ENCODE data around the gene FBXL12. TPM values are rescaled to one million over a fixed set of nuclear protein-coding genes. Genes with fewer than 3 reads are reported as not detected.

FBXL12 gene, protein sequence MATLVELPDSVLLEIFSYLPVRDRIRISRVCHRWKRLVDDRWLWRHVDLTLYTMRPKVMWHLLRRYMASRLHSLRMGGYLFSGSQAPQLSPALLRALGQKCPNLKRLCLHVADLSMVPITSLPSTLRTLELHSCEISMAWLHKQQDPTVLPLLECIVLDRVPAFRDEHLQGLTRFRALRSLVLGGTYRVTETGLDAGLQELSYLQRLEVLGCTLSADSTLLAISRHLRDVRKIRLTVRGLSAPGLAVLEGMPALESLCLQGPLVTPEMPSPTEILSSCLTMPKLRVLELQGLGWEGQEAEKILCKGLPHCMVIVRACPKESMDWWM
- 10 to 100 TPM; 10.2 to 25.7 (median 19.3) TPM for polyA plus RNA-seq

DNA sequence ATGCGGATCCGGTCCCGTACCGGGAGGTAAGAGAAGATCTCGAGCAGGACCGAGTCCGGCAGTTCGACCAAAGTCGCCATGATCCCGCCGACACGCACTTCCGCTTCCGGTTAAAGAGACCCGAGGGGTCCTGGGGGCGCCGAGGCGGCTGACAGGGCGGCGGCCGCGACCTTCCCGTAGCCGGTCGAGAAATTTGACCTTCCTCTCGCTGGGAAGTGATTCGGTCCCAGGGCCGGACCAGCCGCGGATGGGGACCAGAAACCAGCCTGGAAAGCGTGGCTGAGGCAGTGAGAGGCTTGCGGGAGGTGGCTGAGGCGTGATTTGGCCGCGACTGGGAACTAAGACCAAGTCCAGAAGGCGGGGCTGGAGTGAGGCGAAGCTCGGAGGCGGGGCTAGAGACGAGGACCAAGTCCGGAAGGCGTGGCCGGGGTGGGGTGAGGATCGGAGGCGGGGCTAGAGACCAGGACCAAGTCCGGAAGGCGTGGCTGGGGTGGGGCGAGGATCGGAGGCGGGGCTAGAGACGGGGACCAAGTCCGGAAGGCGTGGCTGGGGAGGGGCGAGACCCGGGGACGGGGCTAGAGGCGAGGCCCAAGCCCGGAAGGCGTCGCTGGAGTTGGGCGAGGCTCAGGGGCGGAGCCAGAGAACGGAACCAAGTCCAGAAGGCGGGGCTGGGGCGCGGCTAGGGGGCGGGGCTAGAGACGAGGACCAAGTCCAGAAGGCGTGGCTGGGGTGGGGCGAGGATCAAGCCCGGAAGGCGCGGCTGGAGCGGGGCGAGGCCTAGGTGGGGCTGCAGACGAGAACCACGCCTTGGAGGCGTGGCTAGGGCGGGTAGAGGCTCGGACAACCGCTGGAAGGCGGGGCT lies at the start of gene FBXL12:
FBXL12 (minus strand) TSS at position 346 of the 862 bp plus-strand sequence; CDS start at position 80, 266 bp downstream.
- H3K27ac ChIP-seq (ENCODE audit: low read depth, low read length) = peak within 1 kb of the TSS; percentile 90
- WGBS, 3 donors = 0 to 1% (median 1%) methylated on average over 77 to 82 of the region's 82 CpGs

DNA sequence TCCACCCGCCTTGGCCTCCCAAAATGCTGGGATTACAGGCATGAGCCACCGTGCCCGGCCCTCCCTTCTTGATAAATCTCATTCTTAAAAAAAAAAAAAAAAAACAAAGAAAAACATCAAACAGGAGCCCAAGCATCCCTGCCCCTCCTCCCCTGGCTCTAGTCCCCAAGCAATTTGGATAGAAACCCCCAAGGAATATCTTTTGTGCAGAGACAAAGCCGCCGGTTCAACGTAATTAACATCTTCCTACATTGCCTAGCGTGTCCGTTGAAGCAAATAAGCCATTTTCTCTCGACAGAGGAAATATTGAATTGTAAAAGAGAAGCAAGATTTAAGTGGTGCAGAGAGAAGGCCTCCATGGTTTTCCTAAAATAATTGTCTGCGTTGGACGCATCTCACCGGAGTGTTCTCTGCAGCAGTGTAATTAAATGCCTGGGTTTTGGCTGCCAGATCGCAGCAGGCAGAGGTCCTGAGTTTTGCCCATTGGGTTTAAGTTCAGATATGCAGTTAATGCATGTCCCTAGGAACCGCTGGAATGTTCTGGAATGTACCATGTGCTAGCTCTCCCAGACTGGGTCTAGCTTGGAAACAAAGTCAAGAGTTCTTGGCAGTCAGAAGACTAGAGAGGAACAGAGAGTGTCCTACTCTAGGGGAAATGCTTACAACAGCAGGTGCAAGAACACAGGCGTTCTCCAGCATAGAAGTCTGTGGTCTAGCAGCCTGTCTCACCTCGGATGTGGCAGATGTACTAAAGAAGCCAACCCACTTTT lies 47.0 kb upstream of the FBXL12 start:
- 55 to 76% (median 65%) methylated on average over 16 of the region's 16 CpGs for WGBS, 3 donors
- H3K27ac ChIP-seq (ENCODE audit: low read depth, low read length) = no peak overlapping the region

DNA sequence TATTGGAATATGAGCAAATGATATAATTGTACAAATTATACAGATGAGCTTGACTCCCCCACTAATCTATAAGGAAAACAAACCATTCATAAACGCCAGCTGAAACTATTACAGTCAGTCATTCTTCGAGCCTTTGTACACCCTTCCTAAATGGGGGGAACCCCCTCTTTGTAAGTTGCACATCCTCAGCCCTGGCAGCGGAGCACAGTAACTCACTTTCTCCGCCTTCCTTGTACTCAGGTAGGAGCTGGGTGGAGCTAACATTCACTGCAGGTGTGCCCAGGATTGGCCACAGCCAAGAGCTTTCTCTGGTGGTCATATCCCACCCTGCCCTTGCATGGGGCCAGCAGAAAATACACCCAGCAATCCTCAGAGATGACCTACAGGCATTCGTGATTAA lies 44.9 kb upstream of the FBXL12 start:
- 72 to 87% (median 86%) methylated on average over 5 of the region's 5 CpGs for WGBS, 3 donors
- H3K27ac ChIP-seq (ENCODE audit: low read depth, low read length) = no peak overlapping the region

DNA sequence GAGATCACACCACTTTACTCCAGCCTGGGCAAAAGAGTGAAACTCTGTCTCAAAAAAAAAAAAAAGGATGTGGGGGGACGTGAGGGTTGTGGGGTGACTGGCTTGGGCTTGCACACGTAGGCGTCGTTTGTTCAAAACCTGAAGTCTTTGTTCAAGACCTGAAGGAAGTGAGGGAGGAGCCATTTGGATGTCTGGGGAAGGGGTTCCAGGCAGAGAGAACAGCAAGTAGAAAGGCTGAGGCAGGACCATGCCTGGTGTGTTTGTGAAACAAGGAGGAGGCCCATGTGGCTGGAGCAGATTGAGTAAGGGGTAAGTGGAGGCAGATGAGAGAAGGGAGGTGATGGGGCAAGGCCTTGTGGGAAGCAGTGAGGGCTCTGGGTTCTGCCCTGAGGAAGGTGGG lies 44.1 kb upstream of the FBXL12 start:
- H3K27ac ChIP-seq (ENCODE audit: low read depth, low read length) = no peak overlapping the region
- 61 to 82% (median 77%) methylated on average over 4 of the region's 4 CpGs for WGBS, 3 donors

DNA sequence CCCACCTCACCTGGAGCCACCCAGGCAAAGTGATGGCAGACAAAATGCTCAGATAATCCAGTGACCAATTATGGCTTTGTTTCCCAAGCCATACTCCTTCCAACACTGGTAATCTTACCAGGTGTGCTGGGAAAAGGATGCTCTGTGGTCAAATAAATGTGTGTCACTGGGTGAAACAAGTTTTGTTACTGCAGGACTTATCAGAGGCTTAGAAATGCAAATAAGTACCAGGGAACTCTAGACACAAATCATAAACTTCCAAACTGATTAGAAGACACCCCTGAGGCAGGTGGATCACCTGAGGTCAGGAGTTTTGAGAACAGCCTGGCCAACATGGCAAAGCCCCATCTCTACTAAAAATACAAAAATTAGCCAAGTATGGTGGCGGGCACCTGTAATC lies 42.6 kb upstream of the FBXL12 start:
- 95 to 100% (median 97%) methylated on average over 1 of the region's 1 CpG for WGBS, 3 donors
- no peak overlapping the region for H3K27ac ChIP-seq (ENCODE audit: low read depth, low read length)

DNA sequence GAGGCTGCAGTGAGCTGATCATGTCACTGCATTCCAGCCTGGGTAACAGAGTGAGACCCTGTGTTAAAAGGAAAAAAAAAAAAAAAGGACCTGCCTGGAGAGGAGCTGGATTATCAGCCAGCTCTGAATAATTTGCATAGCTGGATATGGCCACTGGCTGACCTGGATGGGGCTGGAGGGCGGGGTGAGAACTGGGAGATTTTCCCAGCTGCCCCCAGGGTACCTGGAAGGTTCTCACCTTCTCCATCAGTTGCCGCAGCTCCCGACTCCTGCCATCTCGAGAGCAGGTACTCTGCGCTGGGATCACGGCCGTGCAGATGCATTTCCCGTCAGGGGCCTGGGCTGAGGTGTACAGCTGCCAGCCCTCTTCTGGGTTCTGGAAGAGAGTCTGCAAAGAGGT lies 41.5 kb upstream of the FBXL12 start:
- no peak overlapping the region for H3K27ac ChIP-seq (ENCODE audit: low read depth, low read length)
- 84 to 91% (median 87%) methylated on average over 8 of the region's 8 CpGs for WGBS, 3 donors

DNA sequence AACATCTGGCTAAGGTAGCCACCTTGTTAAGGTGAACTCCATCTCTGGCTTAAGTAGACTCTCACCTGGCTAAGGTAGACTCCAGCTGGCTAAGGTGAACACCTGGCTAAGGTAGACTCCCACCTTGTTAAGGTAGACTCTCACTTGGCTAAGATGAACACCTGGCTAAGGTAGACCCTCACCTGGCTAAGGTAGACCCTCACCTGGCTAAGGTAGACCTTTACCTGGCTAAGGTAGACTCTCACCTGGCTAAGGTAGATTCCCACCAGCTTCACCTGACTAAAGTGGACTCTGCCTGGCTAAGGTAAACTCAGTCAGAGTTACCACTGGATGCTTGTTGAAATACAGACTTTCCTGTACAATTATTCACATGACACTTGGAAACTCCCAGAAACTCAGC lies 39.9 kb upstream of the FBXL12 start:
- no peak overlapping the region for H3K27ac ChIP-seq (ENCODE audit: low read depth, low read length)

DNA sequence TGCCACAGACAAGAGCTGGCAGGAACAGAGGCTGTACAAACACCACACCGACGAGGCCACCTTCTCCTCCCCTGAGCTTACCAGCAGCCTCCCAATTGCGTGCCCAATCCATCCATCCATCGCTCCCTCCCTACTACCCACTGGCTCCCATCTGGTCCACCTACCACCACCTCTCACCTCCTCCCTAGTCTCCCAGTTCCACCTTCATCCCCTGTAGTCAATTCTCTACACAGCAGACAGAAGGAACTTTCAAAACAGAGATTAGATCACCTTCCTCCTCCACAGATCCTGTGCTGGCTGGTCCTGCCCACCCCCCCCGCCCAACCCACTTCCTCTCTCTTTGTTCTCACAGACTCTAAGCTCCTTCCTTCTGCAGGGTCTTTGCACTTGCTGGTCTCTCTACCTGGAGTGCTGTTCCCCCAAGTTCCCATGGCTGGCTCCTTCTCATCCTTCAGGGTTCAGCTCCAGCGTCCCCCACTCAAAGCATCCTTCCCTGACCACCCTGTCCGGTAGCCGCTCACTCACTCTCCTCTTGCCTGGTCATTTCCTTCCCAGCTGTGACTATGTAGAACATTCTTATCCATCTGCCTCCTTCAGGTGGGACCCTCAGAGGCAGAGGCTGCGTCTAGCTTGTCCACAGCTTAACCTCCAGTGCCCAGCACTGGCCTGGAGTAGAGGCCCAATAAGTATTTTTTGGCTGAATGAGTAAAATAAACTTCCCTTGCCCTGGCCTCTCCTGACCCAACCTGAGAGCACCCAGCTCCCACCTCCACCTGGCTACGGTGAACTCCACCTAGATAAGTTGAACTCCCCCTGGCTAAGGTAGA lies 39.3 kb upstream of the FBXL12 start:
- no peak overlapping the region for H3K27ac ChIP-seq (ENCODE audit: low read depth, low read length)
- 65 to 80% (median 70%) methylated on average over 10 of the region's 10 CpGs for WGBS, 3 donors

DNA sequence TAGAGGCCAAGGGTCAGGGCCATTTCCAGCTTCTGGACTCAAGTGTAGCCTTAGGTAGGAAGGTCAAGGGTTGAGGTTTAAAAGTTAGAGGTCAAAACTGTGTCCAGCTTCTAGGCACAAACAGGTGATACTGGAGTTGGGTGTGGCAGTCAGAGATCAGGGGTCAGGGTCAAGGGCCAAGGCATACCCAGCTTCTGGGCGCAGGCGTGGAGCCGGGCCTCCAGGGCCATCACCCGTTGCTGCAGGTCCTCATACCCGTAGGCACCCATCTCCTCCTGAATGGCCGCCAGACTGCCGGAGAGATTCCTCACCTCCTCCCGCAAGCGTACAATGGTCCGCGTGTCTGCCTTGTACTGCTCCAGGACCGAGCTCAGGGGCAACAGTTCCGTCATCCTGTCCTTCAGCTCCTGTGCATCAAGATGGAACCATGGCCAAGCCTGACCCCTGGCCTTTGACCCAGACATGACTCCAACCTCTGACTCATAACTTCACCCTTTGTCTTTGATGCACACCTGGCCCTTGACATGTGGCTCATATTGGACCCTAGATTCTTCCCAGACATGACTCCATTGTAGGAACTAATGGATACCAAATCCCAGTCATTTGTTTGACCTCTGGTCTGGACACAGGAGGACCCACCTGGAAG lies 38.3 kb upstream of the FBXL12 start:
- WGBS, 3 donors = 92 to 96% (median 95%) methylated on average over 13 of the region's 13 CpGs
- no peak overlapping the region for H3K27ac ChIP-seq (ENCODE audit: low read depth, low read length)

DNA sequence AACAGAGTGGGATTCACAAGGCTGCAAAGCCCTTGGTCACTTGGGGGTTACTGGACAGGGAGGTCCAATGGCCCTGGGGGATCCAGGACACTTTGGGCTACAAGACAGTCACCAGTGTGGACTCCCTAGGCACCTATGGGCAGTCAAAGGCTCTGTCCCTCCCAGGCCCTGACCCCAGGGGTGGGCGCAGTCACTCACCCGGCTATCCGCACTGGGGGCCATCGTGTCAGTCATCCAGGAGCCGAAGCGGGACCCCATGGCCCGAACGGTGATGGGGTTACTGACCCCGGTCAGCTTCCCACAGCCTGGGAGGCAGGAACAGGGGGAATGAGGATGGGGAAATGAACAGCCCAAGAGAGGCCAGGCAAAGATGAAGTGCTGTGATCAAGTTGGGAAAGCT lies 37.7 kb upstream of the FBXL12 start:
- no peak overlapping the region for H3K27ac ChIP-seq (ENCODE audit: low read depth, low read length)
- WGBS, 3 donors = 97 to 98% (median 98%) methylated on average over 9 of the region's 9 CpGs

DNA sequence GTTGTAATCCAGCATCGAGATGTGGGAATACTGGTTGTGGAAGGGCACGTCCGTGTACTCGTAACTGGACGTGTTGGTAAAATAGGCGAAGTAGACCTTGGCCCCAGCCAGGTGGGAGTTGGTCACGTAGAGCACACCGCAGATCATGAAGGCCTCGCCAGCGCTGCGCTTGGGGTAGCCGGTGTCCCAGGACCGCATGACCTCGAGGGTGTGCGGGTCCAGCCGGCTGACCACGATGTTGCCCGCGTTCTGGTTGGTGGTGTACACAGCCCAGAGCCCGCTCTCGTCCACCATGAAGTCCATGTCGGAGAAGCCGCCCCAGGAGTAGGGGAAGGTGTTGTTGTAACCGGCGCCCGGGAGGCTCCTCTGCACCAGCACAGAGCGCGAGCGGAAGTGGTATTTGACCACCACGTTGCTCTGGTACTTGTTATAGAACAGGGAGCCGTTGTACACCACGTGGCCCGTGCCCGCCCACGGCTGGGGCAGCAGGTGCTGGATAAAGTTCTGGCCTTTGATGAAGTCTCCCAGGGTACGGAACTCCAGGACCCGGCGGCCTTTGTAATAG lies 35.5 kb upstream of the FBXL12 start:
- H3K27ac ChIP-seq (ENCODE audit: low read depth, low read length) = no peak overlapping the region
- 97 to 98% (median 98%) methylated on average over 38 of the region's 38 CpGs for WGBS, 3 donors

DNA sequence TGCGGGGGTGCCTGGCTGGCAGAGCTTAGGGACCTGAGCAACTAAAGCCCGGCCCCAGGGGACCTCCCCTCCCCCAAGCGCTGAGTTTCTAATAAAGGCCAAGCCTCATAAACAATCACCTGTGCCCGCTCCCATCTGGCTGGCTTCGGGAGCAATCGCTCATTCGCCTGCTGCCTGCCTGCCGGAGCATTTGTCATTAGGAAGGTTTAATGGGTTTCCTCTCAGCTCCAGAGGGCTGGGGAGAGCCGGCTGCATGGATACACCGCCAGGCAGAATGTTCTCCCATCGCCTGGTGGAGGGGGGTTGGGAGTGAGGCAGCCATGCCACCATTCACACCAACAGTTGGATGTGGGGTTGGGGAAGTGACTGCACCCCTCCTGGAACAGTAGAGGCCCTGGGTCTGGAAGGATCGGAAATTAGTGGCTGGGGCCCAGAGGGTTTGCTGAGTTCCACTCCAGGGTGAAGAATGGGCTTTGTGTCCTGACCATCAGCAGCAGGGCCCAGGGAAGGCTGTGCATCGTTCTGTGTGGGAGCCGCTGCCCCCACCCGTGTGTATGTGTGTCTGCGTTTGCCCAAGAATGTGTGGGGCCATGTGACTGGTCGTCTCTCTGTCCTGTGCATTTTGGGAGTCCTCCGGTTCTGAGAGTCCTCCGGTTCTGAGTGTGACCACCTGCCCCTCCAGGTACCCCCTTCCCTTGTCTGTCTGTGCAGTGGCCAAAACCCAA lies 31.5 kb upstream of the FBXL12 start:
- no peak overlapping the region for H3K27ac ChIP-seq (ENCODE audit: low read depth, low read length)
- WGBS, 3 donors = 64 to 78% (median 75%) methylated on average over 19 of the region's 19 CpGs

DNA sequence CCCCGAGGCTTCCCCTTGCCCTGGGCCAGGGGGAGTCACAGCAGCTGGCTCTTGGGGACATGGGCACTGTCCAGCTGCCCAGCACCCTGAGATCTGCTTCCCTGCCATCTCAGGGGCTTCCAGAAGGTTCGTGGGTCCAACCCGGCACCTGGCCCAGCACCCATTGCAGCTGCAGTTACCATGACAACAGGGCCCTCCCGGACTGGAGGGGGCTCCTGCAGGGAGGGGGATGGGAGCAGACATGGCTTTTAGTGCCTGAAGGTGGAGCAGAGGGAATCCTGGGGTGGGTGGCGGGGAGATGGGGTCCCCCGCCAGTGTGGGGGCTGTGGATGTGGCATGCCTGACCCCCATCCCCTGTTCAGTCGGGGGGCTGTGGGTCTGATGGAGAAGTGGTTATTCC lies 30.9 kb upstream of the FBXL12 start:
- WGBS, 3 donors = 69 to 86% (median 80%) methylated on average over 7 of the region's 7 CpGs
- H3K27ac ChIP-seq (ENCODE audit: low read depth, low read length) = no peak overlapping the region

DNA sequence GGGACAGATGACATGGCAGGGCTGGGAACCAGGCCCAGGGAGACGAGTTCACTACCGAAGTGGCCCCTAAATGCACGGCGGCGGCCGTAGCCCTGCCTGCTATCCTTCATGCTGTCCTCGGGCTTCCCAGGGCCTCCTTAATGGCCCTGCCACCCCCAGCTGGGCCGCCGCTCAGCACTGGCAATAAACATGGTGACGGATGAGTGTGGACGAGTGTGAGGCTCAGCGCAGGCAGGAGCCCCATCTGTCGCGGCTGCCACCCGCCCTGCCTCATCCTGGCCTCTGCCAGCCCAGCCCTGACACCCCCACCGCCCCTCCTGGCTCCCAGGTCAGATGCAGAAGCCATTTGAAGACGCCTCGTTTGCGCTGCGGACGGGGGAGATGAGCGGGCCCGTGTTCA lies 29.9 kb upstream of the FBXL12 start:
- WGBS, 3 donors = 84 to 89% (median 87%) methylated on average over 23 of the region's 23 CpGs
- H3K27ac ChIP-seq (ENCODE audit: low read depth, low read length) = no peak overlapping the region

DNA sequence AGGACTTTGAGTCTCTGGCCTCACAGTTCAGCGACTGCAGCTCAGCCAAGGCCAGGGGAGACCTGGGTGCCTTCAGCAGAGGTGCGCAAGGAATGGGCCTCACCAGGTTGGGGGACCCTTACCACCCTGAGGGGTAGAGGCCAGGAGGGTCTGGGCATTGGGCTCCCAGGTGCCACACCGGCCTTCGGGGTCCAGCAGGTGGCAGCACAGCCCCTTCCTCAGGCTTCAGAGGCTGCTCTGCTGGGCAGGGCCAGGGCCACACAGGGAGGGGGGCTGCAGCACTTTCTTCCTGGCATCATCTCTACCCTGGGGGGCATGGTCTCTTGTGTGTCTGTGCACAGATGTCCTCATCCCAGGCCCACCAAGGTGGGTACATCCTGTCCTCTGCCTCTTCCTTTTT lies 29.2 kb upstream of the FBXL12 start:
- H3K27ac ChIP-seq (ENCODE audit: low read depth, low read length) = no peak overlapping the region
- 58 to 92% (median 77%) methylated on average over 4 of the region's 4 CpGs for WGBS, 3 donors

DNA sequence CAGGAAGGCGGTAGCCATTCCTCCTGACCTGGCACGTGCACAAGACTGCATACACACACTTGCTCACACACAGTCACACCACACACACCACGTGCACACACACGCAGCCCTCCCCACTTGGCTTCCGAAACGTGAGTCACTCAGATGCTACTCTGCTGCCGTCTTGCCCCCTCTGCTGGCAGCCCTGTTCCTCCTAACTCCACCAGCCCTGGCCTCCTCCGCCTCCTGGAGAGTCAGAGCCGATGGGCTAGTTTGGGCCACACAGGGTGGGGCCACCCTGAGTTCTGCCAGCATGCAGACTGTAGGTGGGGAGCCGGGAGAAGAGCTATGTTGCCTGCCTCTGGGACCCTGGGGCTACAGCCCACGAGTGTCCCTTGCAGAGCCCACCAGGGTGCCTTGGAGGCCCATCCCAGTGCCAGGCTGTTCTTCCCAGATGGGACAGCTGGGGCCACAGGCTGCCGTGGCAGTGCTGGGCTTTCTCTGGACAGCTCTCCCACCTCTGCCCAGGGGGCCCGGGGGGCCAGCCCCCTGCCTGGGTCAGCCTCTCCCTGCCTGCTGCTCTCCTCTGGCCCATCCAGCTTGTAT lies 28.3 kb upstream of the FBXL12 start:
- WGBS, 3 donors = 55 to 67% (median 63%) methylated on average over 13 of the region's 13 CpGs
- no peak overlapping the region for H3K27ac ChIP-seq (ENCODE audit: low read depth, low read length)
